ENCODE results near the gene WDPCP.

DNA sequence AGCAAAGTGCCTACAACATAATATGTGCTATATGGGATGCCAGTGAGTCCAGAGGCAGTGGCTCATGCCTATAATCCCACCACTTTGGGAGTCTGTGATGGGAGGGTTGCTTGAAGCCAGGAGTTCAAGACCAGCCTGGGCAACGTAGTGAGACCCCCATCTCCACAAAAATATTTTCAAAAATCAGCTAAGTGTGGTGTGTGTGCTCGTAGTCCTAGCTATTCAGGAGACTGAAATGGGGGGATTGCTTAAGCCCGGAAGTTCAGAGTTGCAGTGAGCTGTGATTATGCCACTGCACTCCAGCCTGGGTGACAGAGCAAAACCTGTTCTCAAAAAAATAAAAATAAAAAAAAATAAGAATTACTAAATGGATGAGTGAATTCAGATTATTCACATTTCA, 514.3 kb downstream of the WDPCP start:
- TF ChIP-seq, protein P1, sequence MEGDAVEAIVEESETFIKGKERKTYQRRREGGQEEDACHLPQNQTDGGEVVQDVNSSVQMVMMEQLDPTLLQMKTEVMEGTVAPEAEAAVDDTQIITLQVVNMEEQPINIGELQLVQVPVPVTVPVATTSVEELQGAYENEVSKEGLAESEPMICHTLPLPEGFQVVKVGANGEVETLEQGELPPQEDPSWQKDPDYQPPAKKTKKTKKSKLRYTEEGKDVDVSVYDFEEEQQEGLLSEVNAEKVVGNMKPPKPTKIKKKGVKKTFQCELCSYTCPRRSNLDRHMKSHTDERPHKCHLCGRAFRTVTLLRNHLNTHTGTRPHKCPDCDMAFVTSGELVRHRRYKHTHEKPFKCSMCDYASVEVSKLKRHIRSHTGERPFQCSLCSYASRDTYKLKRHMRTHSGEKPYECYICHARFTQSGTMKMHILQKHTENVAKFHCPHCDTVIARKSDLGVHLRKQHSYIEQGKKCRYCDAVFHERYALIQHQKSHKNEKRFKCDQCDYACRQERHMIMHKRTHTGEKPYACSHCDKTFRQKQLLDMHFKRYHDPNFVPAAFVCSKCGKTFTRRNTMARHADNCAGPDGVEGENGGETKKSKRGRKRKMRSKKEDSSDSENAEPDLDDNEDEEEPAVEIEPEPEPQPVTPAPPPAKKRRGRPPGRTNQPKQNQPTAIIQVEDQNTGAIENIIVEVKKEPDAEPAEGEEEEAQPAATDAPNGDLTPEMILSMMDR (IDR thresholded peaks at IDR 0.05 in 4 of 5, conservative IDR thresholded peaks at IDR 0.05 in 1 of 5) = no peak
- no peak for TF ChIP-seq POLR2A (IDR thresholded peaks at IDR 0.05)

All from gastrocnemius medialis (tissue), 4 donors.